Loucy (cell line): ENCODE measurements around the gene CEP131.

Source experiments
- H2AFZ ChIP-seq: fragments of 200-600 bp; sonication (generic); 2 replicates; pipeline ENCODE4 v1.6.0; 2016; ENCODE audit warnings: antibody characterized with exemption, mild to moderate bottlenecking, low read length, moderate library complexity
- H3F3A ChIP-seq: fragments of 200-600 bp; 2 replicates; pipeline ENCODE4 v1.6.0; 2016; ENCODE audit warnings: antibody characterized with exemption, low read depth, mild to moderate bottlenecking
- H3K27me3 ChIP-seq: fragments of 200-600 bp; sonication (generic); 2 replicates; pipeline ENCODE4 v1.6.1; 2014; ENCODE audit warnings: low read length, mild to moderate bottlenecking; ENCODE audit not compliant: insufficient read depth, poor library complexity, severe bottlenecking
- H3K36me3 ChIP-seq: fragments of 200-600 bp; sonication (generic); 2 replicates; pipeline ENCODE4 v1.6.1; 2016; ENCODE audit warnings: low read length; ENCODE audit not compliant: insufficient read depth
- H3K4me1 ChIP-seq: fragments of 200-600 bp; sonication (generic); 2 replicates; pipeline ENCODE4 v1.5.1; 2014; ENCODE audit warnings: low read length, mild to moderate bottlenecking; ENCODE audit not compliant: insufficient read depth, poor library complexity, severe bottlenecking
- H3K4me2 ChIP-seq: fragments of 200-600 bp; sonication (generic); 2 replicates; pipeline ENCODE4 v1.6.0; 2014; ENCODE audit warnings: antibody characterized with exemption, low read length, low read depth, mild to moderate bottlenecking; ENCODE audit not compliant: poor library complexity, severe bottlenecking
- H3K4me3 ChIP-seq: fragments of 200-600 bp; sonication (generic); 2 replicates; pipeline ENCODE4 v1.5.1; 2014; ENCODE audit warnings: low read length, mild to moderate bottlenecking, mixed read lengths; ENCODE audit not compliant: poor library complexity, severe bottlenecking
- H3K79me2 ChIP-seq: fragments of 200-600 bp; sonication (generic); 2 replicates; pipeline ENCODE4 v1.6.1; 2014; ENCODE audit warnings: low read length; ENCODE audit not compliant: insufficient read depth
- H3K9ac ChIP-seq: fragments of 200-600 bp; sonication (generic); 2 replicates; pipeline ENCODE4 v1.6.0; 2014; ENCODE audit warnings: mild to moderate bottlenecking, low read depth, low read length, moderate library complexity; ENCODE audit not compliant: poor library complexity, severe bottlenecking
- H3K9me2 ChIP-seq: fragments of 200-600 bp; sonication (generic); replicated peaks from 2 replicates; pipeline ENCODE4 v1.6.1; 2016; ENCODE audit warnings: low read depth, low read length, mixed read lengths
- H3K9me3 ChIP-seq: fragments of 200-600 bp; sonication (generic); 2 replicates; pipeline ENCODE4 v1.6.1; 2014; ENCODE audit warnings: mild to moderate bottlenecking, antibody characterized with exemption, low read length, low read depth; ENCODE audit not compliant: insufficient read depth
- H4K20me1 ChIP-seq: fragments of 200-600 bp; sonication (generic); 2 replicates; pipeline ENCODE4 v1.6.0; 2014; ENCODE audit warnings: antibody characterized with exemption, low read length, mild to moderate bottlenecking; ENCODE audit not compliant: insufficient read depth, poor library complexity, severe bottlenecking
- EZH2phosphoT487 ChIP-seq: fragments of 200-600 bp; IDR thresholded peaks from 2 replicates; pipeline ENCODE4 v1.6.1; 2018; ENCODE audit warnings: antibody characterized with exemption, mild to moderate bottlenecking, moderate library complexity, borderline replicate concordance
- TF ChIP-seq, protein P1 (sequence below): fragments of 200-600 bp; sonication (generic); conservative IDR thresholded peaks from 2 replicates; pipeline ENCODE4 v1.5.1; 2014; ENCODE audit warnings: mild to moderate bottlenecking, antibody characterized with exemption, low read length

CEP131 gene

DNA sequence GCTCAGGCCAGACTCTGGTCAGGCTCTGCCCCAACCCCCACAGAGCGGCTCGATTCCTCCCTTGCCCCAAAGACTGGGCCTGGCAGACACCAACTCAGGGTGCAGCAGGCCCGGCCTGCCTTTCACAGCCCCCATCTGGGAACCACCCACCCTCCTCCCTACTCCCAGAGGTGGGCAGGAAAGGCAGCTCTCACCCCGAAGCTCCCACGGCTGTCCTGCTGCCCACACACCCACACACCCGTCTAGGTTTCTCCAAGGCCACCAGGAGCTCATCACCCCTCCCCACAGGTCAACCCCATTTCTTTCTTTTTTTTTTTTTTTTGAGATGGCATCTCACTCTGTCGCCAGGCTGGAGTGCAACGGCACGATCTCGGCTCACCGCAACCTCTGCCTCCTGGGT is 3.8 kb downstream of the CEP131 start:
- peaks cover 15% of the 10 kb centered on the region for H3K4me1 ChIP-seq
- no peak overlapping the region for H3K4me3 ChIP-seq
- H4K20me1 ChIP-seq, result peaks cover 16% of the 10 kb centered on the region
- no peaks in the 10 kb centered on the region for H3F3A ChIP-seq
- H3K9me2 ChIP-seq, result no peaks in the 10 kb centered on the region
- TF ChIP-seq EZH2phosphoT487, result no peak
- TF ChIP-seq, protein P1, sequence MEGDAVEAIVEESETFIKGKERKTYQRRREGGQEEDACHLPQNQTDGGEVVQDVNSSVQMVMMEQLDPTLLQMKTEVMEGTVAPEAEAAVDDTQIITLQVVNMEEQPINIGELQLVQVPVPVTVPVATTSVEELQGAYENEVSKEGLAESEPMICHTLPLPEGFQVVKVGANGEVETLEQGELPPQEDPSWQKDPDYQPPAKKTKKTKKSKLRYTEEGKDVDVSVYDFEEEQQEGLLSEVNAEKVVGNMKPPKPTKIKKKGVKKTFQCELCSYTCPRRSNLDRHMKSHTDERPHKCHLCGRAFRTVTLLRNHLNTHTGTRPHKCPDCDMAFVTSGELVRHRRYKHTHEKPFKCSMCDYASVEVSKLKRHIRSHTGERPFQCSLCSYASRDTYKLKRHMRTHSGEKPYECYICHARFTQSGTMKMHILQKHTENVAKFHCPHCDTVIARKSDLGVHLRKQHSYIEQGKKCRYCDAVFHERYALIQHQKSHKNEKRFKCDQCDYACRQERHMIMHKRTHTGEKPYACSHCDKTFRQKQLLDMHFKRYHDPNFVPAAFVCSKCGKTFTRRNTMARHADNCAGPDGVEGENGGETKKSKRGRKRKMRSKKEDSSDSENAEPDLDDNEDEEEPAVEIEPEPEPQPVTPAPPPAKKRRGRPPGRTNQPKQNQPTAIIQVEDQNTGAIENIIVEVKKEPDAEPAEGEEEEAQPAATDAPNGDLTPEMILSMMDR, result no peak
- H3K79me2 ChIP-seq, result peaks cover 27% of the 10 kb centered on the region
- H3K4me2 ChIP-seq, result no peak overlapping the region
- H3K36me3 ChIP-seq, result 0 out of 2 replicates have a peak, but pooled peaks cover 4% of the 10 kb centered on the region
- no peak overlapping the region for H3K9ac ChIP-seq
- H3K9me3 ChIP-seq, result no peaks in the 10 kb centered on the region
- no peaks in the 10 kb centered on the region for H3K27me3 ChIP-seq
- no peak overlapping the region for H2AFZ ChIP-seq

DNA sequence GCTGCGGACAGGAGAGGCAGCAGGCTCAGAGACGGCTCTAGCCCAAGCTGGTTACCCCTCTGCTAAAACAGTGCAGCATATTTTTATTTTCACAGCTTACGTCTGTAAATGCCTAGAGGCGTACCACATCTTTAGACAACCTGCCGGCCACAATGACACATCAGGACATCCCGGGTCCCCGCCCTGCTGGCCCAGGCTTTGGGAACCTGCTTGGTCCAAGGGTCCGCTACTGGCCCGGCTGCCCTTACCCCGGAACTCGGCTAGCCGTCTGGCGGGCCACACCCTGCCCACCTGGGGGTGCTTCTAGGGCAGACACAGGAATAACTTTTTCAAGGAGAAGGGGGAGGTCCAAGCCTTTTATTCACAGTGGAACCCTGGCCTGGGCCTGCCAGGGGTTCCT is 4.3 kb downstream of the CEP131 start:
- no peak overlapping the region for H3K9ac ChIP-seq

DNA sequence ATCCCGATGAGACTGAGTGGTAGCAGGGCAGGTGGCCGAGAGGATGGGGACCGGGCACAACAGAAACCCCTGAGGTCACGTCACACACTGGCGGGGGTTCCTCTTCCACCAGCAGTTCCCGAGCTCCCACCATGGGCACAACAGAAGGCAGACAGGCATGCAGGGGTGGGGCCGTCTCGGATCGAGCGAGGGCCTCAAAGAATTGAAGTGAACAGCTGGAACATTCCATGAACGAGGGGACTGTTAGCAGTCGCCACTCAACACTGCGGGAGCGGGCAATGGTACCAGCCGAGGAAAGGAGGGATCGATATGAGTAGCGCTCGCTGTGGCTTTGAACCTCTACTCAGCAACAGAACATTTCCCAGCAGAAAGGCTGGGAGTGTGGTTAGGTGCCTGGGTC is 5.3 kb downstream of the CEP131 start:
- Histone ChIP-seq H4K20me1 (peaks cover 14% of the 10 kb centered on the region), H3K9me3 (no peaks in the 10 kb centered on the region)

More for the DNA sequence above, 4.3 kb downstream of the CEP131 start:
- peaks cover 27% of the 10 kb centered on the region for H3K79me2 ChIP-seq
- no peak overlapping the region for H2AFZ ChIP-seq
- no peaks in the 10 kb centered on the region for H3K27me3 ChIP-seq
- TF ChIP-seq EZH2phosphoT487, result no peak
- TF ChIP-seq, protein P1, result no peak
- no peak overlapping the region for H3K4me3 ChIP-seq
- 0 out of 2 replicates have a peak, but pooled peaks cover 4% of the 10 kb centered on the region for H3K36me3 ChIP-seq
- no peaks in the 10 kb centered on the region for H3F3A ChIP-seq
- peaks cover 14% of the 10 kb centered on the region for H3K4me1 ChIP-seq
- H3K4me2 ChIP-seq, result no peak overlapping the region
- H3K9me2 ChIP-seq, result no peaks in the 10 kb centered on the region
- H4K20me1 ChIP-seq, result peaks cover 16% of the 10 kb centered on the region
- H3K9me3 ChIP-seq, result no peaks in the 10 kb centered on the region

More for the DNA sequence above, 5.3 kb downstream of the CEP131 start:
- Histone ChIP-seq H3K4me1 (peaks cover 12% of the 10 kb centered on the region), H3K9me2 (no peaks in the 10 kb centered on the region), H2AFZ (no peak overlapping the region), H3F3A (no peaks in the 10 kb centered on the region), H3K4me2 (no peak overlapping the region), H3K36me3 (0 out of 2 replicates have a peak, but pooled peaks cover 4% of the 10 kb centered on the region), H3K9ac (no peak overlapping the region), H3K4me3 (no peak overlapping the region), H3K27me3 (no peaks in the 10 kb centered on the region), H3K79me2 (peaks cover 32% of the 10 kb centered on the region)
- TF ChIP-seq, protein P1, result no peak
- TF ChIP-seq EZH2phosphoT487, result no peak
